ENCODE measurements around the gene VKORC1L1. TPM values are rescaled to one million over a fixed set of nuclear protein-coding genes. Genes with fewer than 3 reads are reported as not detected.

VKORC1L1 gene
- total RNA-seq, 1 donor from 2014 or later: 15.2 TPM

GRCh38 chr7:65910237-65910636 is 37.4 kb downstream of the VKORC1L1 start:
- Histone ChIP-seq H3K36me3 (no peaks in the 10 kb centered on the region), H3K4me3 (no peak overlapping the region), H3K27me3 (no peaks in the 10 kb centered on the region), H3K9me3 (no peaks in the 10 kb centered on the region), H3K4me1 (no peaks in the 10 kb centered on the region), H3K27ac (no peak overlapping the region)
- TF ChIP-seq POLR2AphosphoS5 (IDR thresholded peaks at IDR 0.05; ENCODE audit: insufficient read depth in 1 of 2, low read depth in 1 of 2) (no peak), POLR2A (IDR thresholded peaks at IDR 0.05) (no peak)
- TF ChIP-seq, protein P1, sequence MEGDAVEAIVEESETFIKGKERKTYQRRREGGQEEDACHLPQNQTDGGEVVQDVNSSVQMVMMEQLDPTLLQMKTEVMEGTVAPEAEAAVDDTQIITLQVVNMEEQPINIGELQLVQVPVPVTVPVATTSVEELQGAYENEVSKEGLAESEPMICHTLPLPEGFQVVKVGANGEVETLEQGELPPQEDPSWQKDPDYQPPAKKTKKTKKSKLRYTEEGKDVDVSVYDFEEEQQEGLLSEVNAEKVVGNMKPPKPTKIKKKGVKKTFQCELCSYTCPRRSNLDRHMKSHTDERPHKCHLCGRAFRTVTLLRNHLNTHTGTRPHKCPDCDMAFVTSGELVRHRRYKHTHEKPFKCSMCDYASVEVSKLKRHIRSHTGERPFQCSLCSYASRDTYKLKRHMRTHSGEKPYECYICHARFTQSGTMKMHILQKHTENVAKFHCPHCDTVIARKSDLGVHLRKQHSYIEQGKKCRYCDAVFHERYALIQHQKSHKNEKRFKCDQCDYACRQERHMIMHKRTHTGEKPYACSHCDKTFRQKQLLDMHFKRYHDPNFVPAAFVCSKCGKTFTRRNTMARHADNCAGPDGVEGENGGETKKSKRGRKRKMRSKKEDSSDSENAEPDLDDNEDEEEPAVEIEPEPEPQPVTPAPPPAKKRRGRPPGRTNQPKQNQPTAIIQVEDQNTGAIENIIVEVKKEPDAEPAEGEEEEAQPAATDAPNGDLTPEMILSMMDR (IDR thresholded peaks at IDR 0.05): no peak
- intact Hi-C loops (cut with DNase I): no loop called here
- no peak for DNase-seq (ENCODE audit: extremely low spot score in 2 of 2)

DNA sequence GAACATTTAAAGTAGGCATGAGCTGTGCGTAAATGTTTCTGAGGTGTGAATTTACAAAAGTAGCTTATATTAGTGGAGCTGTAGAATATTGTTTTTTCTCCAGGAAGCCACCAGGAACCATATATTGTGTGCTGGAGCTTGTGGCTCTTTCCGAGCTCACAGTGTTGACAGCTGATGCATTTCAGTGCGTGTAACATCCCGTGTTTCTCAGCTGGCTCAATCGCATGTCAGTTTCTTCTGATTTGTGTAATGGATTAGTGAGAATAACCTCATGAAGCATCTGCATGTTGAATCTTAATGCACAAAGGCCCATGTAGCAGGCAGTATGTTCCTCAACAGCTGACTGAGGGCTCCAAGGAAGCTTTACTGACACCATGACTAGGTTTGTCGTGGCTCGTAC is 39.4 kb downstream of the VKORC1L1 start:
- Histone ChIP-seq H3K9me3 (no peaks in the 10 kb centered on the region), H3K4me1 (no peaks in the 10 kb centered on the region), H3K27ac (no peak overlapping the region), H3K4me3 (no peak overlapping the region), H3K36me3 (no peaks in the 10 kb centered on the region), H3K27me3 (no peaks in the 10 kb centered on the region)
- DNase-seq (ENCODE audit: extremely low spot score in 2 of 2): no peak
- no peak for TF ChIP-seq POLR2A (IDR thresholded peaks at IDR 0.05)
- no peak for TF ChIP-seq POLR2AphosphoS5 (IDR thresholded peaks at IDR 0.05; ENCODE audit: insufficient read depth in 1 of 2, low read depth in 1 of 2)
- TF ChIP-seq, protein P1 (IDR thresholded peaks at IDR 0.05): no peak
- intact Hi-C loops (cut with DNase I): no loop called here

GRCh38 chr7:65915921-65916657 is 43.2 kb downstream of the VKORC1L1 start:
- no peak overlapping the region for H3K4me3 ChIP-seq
- H3K4me1 ChIP-seq: no peaks in the 10 kb centered on the region
- no peaks in the 10 kb centered on the region for H3K9me3 ChIP-seq
- H3K36me3 ChIP-seq: no peaks in the 10 kb centered on the region
- TF ChIP-seq, protein P1 (IDR thresholded peaks at IDR 0.05): no peak
- TF ChIP-seq POLR2A (IDR thresholded peaks at IDR 0.05): no peak
- intact Hi-C loops (cut with DNase I): no loop called here
- H3K27me3 ChIP-seq: no peaks in the 10 kb centered on the region
- H3K27ac ChIP-seq: no peak overlapping the region
- no peak for DNase-seq (ENCODE audit: extremely low spot score in 2 of 2)

DNA sequence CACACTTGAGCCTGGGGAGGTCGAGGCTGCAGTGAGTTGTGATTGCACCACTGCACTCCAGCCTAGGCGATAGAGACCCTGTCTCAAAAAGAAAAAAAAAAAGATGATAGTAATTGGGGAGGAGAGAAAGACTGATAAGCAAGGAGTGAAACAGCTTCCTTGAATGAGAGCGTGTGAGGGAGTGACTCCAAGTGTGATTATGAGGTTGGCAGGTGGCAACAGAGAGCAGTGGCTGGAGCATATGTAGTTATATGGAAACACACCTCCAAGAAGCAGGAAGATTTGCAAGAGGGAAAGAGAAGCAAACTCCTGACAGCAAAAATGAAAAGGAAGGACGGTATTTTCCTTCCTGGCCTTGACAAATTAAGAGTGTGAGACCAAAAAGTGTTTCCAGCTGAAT is 50.4 kb downstream of the VKORC1L1 start:
- Histone ChIP-seq H3K9me3 (no peaks in the 10 kb centered on the region), H3K36me3 (no peaks in the 10 kb centered on the region), H3K27ac (no peak overlapping the region), H3K4me3 (no peak overlapping the region), H3K4me1 (no peaks in the 10 kb centered on the region), H3K27me3 (no peaks in the 10 kb centered on the region)
- DNase-seq (ENCODE audit: extremely low spot score in 2 of 2): no peak
- intact Hi-C loops (cut with DNase I): no loop called here
- TF ChIP-seq POLR2A (IDR thresholded peaks at IDR 0.05) (no peak), POLR2AphosphoS5 (IDR thresholded peaks at IDR 0.05; ENCODE audit: insufficient read depth in 1 of 2, low read depth in 1 of 2) (no peak)
- TF ChIP-seq, protein P1 (IDR thresholded peaks at IDR 0.05): no peak

DNA sequence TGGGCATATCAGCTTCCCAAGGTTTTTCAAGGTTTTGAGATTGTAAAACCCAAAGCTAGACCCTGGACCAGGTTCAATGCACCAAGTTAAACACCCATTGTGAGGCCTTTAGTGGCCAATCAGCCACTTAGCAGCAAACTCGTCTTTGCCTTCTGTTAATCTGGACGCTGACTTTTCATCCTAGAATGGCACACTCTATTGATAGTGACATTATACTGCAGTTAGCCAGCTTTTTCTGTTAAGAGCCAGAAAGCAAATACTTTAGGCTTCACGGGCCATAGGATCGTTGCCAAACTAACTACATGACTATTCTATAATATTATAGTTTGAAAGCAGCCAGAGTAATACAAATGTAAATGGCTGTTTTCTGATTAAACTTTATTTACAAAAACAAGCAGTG is 51.3 kb downstream of the VKORC1L1 start:
- DNase-seq (ENCODE audit: extremely low spot score in 2 of 2): no peak
- no peaks in the 10 kb centered on the region for H3K36me3 ChIP-seq
- H3K27me3 ChIP-seq: no peaks in the 10 kb centered on the region
- TF ChIP-seq POLR2A (IDR thresholded peaks at IDR 0.05): no peak
- TF ChIP-seq, protein P1 (IDR thresholded peaks at IDR 0.05): no peak
- TF ChIP-seq POLR2AphosphoS5 (IDR thresholded peaks at IDR 0.05; ENCODE audit: insufficient read depth in 1 of 2, low read depth in 1 of 2): no peak
- H3K4me3 ChIP-seq: no peak overlapping the region
- H3K4me1 ChIP-seq: no peaks in the 10 kb centered on the region
- no peaks in the 10 kb centered on the region for H3K9me3 ChIP-seq
- no peak overlapping the region for H3K27ac ChIP-seq
- intact Hi-C loops (cut with DNase I): no loop called here

All from vagina (tissue), 2 donors.